Retinal pigment epithelial cell (primary cell): ENCODE measurements around the gene GRK4.

Experiments used
- DNase-seq: peaks from one replicate; pipeline ENCODE4 v3.0.0-alpha.2; 2010; ENCODE audit warnings: low read depth
- H3K4me3 ChIP-seq: 2 replicates; pipeline ENCODE4 v1.5.1; 2011; ENCODE audit warnings: mild to moderate bottlenecking, low read length, control low read depth, moderate library complexity
- CTCF ChIP-seq: conservative IDR thresholded peaks from 2 replicates; pipeline ENCODE4 v1.5.1; 2011; ENCODE audit warnings: low read depth, low read length, control low read depth, inconsistent platforms

Gene GRK4

GRCh38 chr4:2932951-2933565, 30.3 kb upstream of the GRK4 start:
- DNase-seq = no peak
- peak overlapping the region; percentile 65 for H3K4me3 ChIP-seq
- no peak for TF ChIP-seq CTCF

GRCh38 chr4:2933566-2934076, 29.8 kb upstream of the GRK4 start:
- peak overlapping the region; percentile 65 for H3K4me3 ChIP-seq
- no peak for DNase-seq
- no peak for TF ChIP-seq CTCF

DNA sequence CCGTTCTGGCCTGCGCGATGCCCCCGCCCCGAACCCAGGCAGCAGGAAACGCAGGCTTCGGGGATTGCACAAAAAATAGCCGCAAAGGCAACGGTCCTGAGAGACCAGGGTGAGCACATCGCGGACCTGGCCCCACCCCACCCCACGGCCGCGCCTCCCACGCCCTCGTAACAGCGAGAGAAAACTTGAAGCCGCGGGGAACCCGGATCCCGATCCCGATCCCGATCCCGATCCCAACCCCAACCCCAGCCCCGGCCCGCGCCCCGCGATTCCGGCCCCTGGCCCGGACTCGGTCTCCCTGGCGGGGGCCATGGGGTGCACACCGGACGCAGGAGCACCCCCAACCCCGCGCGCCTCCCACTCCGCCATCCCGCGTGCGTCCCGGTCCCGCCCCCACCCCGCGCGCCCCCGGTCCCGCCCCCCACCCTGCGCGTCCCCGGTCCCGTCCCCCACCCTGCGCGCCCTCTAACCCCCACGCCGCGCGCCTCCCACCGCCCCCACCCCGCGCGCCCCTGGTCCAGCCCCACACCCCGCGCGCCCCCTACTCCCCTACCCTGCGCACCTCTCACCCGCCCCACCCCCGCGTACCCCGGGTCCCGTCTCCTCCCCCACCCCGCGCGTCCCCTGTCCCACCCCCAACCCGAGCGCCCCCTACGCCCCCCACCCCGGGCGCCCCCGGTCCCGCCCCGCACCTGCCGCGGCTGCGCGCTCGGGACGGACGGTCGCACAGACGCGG, 29.1 kb upstream of the GRK4 start:
- DNase-seq = no peak
- TF ChIP-seq CTCF = no peak
- peak overlapping the region; percentile 83 for H3K4me3 ChIP-seq

DNA sequence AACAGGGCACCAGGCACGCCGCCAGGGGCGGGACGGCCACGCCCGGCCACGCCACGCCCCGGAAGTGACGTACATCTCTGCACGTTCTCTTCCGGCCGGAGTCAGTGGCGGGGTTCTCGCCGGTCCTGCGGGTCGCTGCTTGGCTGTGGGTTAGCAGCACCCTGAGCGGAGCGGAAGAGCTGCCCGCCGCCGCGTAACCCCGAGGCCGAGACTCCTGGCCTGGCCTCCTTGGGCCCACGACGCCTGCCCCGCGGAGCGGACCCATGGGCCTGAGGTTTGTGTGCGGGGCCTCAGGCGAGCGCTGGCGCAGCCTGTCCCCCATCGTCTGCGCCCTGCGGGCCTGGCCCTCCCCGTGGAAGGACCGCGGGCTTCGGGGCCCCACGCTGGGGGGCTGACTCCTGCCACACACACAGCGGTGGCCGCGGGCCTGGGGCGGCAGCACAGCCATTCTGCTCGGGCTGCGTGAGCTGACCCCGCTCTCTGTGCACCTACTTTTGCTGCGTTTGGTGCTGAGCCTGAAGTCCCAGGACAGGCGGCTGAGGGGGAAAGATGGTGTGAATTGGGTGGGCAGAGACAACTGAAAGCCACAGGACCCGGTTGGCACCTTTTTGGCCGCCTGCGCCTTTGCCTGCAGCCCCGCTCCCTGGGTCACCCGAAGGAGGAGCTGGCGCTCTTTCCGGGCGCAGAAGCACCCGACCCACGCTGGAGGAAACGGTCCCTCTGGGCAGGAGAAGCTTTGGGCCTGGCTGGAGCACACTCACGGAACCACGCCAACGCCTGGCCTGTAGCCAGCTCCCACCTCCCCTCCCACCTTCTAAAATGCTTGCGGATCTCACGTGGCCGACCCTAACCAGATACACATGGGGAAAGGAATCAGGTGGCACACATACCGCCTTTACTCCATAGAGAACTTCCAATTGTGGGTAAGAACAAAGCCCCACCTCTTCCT, 28.3 kb upstream of the GRK4 start:
- TF ChIP-seq CTCF = peak; percentile 9
- DNase-seq = peak; percentile 49
- H3K4me3 ChIP-seq = peak overlapping the region; percentile 83

GRCh38 chr4:2935762-2936743, 27.3 kb upstream of the GRK4 start:
- TF ChIP-seq CTCF = no peak
- peak overlapping the region; percentile 83 for H3K4me3 ChIP-seq

GRCh38 chr4:2936773-2937145, 26.6 kb upstream of the GRK4 start:
- TF ChIP-seq CTCF = no peak
- H3K4me3 ChIP-seq = peak overlapping the region; percentile 7
- DNase-seq = peak; percentile 37

More at GRCh38 chr4:2935762-2936743, 27.3 kb upstream of the GRK4 start:
- peak; percentile 68 for DNase-seq
